GM19043 (cell line): Measurements from ENCODE around the gene UBR7.
"Not testable (repeated sequence)": the region's sequence is repeated elsewhere in the genome, so short reads cannot be mapped to it uniquely, and the experiment has no call there.

ENCODE experiments used
- ATAC-seq: cut with Tn5 transposase; IDR thresholded peaks from one replicate; pipeline ENCODE4 v1.9.1; 2021; ENCODE audit warnings: low read depth; ENCODE audit not compliant: unreplicated experiment

The UBR7 gene, protein sequence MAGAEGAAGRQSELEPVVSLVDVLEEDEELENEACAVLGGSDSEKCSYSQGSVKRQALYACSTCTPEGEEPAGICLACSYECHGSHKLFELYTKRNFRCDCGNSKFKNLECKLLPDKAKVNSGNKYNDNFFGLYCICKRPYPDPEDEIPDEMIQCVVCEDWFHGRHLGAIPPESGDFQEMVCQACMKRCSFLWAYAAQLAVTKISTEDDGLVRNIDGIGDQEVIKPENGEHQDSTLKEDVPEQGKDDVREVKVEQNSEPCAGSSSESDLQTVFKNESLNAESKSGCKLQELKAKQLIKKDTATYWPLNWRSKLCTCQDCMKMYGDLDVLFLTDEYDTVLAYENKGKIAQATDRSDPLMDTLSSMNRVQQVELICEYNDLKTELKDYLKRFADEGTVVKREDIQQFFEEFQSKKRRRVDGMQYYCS

DNA sequence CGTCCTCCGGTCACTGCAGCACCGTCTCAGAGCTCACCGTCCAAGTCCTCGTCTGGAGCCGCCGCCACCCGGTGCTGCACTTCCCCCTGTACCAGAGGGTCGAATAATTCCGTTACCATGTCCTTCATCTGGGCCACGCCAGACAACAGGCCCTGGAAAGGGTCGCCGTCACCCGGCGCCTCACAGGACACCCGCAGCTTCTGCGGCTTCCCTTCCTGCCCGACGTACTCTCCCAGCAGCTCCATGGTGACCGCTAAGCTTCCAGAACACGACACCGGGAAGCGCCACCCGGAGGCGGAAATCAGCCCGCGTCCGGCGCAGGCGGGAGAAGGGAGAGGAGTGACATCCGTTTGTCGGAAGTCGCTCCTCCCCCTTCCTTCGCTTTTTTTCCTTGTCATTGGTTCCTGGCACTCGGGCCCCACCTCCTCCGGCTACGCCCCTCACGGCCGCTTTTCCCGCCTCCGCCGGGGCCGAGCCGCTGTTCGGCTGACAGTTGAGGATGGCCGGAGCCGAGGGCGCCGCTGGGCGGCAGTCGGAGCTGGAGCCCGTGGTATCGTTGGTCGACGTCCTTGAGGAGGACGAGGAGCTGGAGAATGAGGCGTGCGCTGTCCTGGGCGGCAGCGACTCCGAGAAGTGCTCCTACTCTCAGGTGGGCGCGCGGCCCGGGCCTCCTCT, at the start of gene UBR7, which contains the start of gene GON7:
Gene UBR7, plus strand, starts transcription at position 464 of the 675 bp plus-strand sequence. Its CDS starts 36 bp downstream, at position 500.
Gene GON7, minus strand, starts transcription at position 273 of the 675 bp plus-strand sequence. Its CDS starts 28 bp downstream, at position 245.
- peak; percentile 65 for ATAC-seq

DNA sequence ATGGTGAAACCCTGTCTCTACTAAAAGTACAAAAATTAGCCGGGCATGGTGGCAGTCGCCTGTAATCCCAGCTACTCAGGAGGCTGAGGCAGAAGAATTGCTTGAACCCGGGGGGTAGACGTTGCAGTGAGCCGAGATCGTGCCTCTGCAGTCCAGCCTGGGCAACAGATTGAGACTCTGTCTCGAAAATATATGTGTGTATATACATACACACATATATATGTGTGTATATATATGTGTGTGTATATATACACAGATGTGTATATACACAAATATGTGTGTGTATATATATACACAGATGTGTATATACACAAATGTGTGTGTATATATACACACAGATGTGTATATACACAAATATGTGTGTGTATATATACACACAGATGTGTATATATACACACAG, 48.7 kb upstream of the UBR7 start:
- ATAC-seq = not testable (repeated sequence)

DNA sequence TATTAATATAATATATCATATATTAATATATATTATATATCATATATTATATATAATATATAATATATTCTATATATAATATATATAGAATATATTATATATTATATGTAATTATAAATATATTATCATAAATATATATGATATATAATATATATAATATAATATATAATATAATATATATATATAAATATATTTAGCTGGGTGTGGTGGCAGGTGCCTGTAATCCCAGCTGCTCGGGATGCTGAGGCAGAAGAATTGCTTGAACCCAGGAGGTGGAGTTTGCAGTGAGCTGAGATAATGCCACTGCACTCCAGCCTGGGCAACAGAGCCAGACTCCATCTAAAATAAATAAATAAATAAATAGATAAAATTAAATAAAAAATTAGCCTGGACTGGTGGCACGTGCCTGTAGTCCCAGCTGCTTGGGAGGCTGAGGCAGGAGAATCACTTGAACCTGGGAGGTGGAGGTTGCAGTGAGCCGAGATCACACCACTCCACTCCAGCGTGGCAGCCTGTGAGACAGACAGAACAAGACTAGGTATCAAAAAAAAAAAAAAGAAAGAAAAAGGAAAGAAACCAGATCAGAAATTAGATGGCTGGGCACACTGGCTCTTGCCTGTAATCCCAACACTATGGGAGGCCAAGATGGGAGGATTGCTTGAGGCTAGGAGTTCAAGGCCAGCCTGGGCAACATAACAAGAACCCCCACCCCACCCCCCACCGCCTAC, 47.3 kb upstream of the UBR7 start:
- ATAC-seq = not testable (repeated sequence)

DNA sequence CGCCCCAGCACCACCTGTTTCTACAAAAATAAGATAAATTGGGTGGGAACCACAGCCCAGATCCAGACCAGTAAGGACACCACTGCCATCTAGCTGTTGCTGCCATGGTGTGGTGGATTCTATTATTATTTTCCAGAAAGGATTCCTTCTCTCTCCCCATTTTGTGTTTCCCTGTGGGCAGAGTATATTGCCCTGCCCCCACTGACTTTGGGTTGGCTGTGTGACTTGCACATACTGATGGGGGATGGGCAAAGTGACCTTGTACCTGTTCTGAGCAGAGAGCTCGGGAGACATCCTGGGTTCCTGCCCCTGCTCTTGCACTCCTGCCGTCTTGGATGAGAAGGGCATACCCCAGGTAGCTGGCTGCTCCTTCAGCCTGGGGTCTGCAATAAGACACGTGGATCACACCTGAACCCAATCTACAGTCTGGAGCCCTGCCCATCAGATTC, 46.7 kb upstream of the UBR7 start:
- ATAC-seq = no peak

DNA sequence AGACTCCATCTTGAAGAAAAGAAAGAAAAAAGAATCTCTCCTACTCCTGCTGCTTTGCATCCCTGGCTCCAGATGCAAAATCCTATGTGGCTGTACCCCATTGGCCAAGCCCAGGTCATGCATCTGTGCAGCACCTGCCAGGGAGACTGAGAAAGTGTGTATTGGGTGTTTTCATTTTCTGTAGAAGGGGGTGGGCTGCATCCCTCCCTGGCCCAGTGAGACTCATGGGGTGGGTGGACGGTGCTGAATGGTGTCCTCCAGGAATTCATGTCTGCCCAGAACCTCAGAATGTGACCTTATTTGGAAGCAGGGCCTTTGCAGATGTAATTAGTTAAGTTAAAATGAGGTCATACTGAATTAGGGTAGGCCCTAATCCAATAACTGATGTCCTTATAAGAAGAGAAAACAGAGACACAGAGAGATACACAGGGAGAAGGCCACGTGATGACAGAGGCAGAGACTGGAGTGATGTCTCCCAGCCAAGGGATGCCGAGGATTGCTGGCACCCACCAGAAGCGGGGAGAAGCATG, 45.6 kb upstream of the UBR7 start:
- no peak for ATAC-seq

DNA sequence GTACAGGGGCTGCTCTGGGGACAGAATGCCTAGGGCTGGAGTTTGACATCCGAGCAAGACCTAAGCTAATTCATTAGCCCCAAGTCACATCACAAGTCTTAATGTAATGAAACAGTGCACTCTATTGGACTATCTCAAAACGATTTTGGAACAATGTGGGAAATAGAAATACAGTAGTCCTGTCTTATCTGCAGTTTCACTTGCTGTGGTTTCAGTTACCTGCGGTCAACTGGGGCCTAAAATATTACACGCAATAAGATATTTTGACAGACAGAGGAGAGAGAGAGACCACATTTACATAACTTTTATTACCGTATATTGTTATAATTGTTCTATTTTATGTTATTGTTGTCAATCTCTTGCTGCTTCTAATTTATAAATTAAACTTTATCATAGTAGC, 43.5 kb upstream of the UBR7 start:
- ATAC-seq = no peak

DNA sequence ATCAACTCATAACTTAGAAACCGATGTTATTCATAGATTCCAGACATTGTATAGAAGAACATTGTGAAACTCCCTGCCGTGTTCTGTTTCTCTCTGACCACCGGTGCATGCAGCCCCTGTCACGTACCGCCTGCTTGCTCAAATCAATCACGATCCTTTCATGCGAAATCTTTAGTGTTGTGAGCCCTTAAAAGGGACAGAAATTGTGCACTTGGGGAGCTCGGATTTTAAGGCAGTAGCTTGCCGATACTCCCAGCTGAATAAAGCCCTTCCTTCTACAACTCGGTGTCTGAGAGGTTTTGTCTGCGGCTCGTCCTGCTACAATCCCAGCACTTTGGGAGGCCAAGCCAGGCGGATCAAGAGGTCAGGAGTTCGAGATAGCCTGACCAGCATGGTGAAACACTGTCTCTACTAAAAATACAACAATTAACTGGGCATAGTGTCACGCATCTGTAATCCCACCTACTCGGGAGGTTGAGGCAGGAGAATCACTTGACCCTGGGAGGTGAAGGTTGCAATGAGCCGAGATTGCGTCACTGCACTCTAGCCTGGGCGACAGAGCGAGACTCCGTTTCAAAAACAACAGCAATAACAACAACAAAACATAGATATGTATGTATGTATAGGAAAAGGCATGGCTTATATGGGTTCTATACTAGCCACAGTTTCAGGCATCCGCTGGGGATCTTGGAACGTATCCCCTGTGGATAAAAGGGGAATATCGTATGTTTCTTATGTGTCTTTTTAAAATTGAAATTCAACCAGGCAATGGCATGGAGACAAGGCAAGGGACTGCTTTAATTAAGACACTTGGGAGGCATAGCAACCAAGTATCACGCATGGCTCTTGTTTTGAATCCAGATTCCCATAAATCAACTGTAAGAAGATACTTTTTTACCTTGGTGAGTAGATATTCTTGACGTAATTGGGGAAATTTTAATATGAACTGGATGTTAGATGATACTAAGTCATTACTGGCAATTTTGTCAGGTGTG, 41.5 kb upstream of the UBR7 start:
- ATAC-seq = not testable (repeated sequence)

DNA sequence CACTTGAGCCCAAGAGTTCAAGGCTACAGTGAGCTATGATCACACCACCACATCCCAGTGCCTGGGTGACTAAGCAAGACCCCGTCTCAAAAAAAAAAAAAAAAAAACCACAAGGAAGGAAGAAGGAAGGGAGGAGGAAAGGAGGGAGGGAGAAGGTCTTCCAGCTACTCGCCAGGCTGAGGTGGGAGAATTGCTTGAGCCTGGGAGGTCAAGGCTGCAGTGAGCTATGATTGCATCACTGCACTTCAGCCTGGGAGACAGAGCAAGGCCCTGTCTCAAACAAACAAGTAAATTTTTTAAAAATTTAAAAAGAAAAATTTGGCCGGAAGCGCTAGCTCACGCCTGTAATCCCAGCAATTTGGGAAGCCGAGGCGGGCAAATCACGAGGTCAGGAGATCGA, 38.4 kb upstream of the UBR7 start:
- not testable (repeated sequence) for ATAC-seq

DNA sequence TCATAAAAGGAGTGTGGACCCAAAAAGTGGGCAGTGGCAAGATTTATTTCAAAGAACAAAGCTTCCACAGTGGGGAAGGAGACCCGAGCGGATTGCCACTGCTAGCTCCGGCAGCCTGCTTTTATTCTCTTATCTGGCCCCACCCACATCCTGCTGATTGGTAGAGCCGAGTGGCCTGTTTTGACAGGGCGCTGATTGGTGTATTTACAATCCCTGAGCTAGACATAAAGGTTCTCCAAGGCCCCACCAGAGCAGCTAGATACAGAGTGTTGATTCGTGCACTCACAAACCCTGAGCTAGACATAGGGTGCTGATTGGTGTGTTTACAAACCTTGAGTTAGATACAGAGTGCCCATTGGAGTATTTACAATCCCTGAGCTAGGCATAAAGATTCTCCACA, 37.4 kb upstream of the UBR7 start:
- not testable (repeated sequence) for ATAC-seq

DNA sequence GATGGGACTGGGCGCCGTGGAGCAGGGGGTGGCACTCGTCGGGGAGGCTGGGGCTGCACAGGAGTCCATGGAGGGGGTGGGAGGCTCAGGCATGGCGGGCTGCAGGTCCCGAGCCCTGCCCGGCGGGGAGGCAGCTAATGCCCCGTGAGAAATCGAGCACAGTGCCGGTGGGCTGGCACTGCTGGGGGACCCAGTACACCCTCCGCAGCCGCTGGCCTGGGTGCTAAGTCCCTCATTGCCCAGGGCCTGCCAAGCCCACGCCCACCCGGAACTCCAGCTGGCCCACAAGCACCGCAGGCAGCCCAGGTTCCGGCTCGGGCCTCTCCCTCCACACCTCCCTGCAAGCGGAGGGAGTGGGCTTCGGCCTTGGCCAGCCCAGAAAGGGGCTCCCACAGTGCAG, 36.9 kb upstream of the UBR7 start:
- ATAC-seq = not testable (repeated sequence)

DNA sequence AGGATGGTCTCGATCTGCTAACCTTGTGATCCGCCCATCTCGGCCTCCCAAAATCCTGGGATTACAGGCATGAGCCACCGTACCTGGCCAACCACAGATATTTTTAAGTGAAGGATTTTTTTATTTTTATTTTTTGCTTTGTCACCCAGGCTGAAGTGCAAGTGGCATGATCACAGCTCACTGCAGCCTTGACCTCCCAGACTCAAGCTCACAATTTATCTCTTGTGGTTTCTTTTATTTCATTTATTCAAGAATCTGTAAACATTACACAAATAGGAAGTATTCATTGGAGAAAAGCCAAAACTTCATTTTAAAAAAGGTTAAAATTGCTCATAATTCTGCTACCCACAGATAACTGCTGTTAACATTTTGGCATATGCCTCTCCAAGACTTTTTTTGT, 35.7 kb upstream of the UBR7 start:
- no peak for ATAC-seq

DNA sequence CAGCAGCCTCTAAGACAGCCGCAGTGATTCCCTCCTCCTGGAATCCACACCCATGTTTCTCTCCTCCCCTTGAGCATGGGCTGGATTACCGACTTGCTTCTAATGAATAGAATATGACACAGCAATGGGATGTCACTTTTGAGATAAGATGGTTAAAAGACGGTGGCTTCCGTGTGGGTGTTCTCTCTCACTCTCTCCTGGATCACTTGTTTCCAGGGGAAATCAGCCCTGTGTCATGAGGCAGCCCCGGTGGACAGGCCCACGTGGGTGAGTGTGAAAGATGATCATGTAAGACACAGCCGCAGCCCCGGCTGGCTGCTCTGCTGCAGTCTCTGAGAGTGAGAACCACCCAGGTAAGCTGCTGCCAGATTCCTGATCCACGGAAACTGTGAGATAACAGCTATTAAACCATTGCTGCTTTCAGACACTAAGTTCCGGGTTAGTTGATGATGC, 33.1 kb upstream of the UBR7 start:
- ATAC-seq = no peak

DNA sequence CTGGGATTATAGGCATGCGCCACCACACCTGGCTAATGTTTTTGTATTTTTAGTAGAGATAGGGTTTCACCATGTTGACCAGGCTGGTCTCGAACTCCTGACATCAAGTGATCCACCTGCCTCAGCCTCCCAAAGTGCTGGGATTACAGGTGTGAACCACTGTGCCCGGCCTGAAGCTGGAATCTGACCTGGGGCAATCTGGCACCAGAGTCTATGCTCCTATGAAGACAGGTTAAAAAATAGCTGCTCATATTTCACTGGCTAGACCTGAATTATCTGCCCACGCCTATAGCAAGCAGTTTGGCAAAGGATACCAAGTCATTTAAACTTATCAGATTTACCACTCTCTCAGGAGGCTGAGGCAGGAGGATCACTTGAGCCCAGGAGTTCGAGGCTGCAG, 32.3 kb upstream of the UBR7 start:
- not testable (repeated sequence) for ATAC-seq

DNA sequence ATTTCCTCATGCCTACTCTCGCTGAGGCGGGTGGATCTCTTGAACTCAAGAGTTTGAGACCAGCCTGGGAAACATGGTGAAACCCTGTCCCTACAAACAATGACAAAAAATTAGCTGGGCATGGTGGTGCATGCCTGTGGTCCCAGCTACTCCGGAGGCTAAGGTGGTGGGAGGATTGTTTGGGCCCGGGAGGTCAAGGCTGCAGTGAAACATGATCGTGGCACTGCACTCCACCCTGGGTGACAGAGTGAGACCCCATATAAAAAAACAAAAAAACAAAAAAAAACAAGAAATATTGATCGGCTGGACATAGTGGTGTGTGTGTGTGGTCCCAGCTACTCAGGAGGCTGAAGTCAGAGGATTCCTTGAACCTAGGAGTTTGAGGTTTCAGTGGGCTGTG, 31.6 kb upstream of the UBR7 start:
- ATAC-seq = no peak

DNA sequence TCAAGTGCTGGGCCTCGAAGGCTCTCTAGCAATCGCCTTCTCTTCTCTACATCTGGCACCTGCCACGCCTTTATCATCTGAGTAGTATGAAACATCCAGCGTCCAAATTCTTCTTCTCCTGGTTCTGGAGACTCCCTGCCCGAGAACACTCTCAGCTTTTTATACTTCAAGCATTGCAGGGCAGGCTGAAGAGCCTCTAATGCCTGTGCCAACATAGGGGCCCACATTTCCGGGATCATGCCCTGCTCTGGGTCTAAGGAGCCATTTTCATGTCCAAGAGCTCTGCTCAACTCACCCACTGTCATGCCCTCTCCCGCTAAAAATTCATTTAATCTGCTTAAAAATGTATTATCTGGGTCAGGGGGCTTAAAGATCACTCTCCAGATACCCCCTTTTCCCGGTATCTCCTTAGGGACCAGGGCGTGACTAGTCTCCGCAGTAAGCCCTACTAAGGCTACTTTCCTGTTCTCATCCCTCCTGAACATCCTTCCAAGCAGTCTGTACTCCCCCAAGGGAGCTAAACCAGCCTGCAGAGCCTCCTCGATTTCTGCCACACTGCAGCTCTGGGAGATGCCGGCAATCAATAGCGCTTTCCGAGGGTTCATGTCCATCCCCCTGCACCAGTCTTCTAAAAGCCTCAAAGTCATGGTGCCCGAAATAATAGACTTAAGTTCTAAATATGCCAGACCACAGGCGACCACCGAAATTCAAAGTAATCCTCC, 23.3 kb upstream of the UBR7 start:
- ATAC-seq = no peak

DNA sequence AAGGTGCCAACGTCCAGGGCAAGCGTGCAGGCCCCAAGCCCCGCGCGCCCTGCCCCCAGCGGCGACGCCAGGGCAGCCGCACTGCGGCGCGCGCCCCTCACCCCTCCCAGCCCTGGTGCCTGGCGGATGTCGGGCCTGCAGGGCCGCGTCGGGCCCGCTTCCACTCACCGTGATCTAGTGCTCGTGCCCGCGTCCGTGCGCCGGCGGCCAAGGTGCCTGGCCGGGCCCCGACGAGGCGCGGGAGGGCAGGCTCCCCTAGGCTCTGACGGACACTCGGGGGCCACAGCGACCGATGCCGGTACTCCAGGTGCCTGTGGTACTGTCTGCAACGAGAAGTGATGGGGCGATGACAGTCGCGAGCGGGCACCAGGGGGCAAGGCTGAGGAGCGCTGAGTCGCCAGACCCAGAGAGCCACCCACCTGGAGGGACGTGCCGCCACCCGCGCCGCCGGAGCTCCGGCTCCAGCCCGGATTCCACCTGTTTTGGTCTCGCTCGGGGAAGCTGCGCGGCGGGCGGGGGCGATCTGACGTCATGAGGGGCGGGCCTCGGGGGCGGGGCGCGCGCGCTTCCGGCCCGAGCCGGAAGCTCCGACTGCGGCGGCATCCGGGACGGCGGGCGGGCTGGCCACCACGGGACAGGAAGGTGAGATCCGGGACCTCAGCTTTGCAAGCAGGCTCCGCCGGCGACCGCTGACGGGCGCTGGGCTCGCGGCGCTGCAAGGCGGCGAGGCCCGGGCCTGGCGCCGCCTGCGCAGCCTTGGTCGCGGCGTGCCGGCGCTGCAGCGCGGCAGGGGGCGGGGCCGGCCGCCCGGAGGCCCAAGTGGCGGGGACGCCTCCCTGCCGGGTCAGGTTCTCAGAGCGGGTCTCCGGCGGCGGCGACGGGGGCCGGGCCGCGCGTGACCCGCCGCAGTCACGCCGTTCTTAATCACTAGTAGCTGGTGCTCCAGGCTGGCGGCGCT, 22.4 kb upstream of the UBR7 start, which contains the start of the genes LYSET and MOAP1:
Gene LYSET, plus strand, starts transcription at position 927 of the 958 bp plus-strand sequence. CDS start 89 bp downstream, outside the sequence.
Gene MOAP1, minus strand, starts transcription at position 507 of the 958 bp plus-strand sequence. CDS start 655 bp downstream, outside the sequence.
- ATAC-seq = peak; percentile 77

DNA sequence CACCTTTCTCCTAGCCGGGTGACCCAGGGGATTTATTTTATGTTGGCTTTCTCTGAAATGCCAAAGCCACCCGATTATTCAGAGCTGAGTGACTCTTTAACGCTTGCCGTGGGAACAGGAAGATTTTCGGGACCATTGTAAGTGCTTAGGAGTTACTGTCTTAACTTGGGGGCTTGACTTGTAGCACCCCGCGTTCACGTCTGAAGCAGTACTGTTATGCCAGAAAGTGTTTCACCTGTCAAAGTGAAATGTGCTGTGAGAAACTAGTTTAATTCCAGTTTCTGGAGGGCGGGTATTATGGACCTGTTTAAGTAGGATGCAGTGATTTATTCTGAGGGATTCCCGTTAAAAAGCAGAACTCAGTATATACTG, 21.7 kb upstream of the UBR7 start:
- ATAC-seq = no peak
